ENCODE data around the gene TGFB2. TPM values are rescaled to one million over a fixed set of nuclear protein-coding genes. Genes with fewer than 3 reads are reported as not detected.

Gene TGFB2
- total RNA-seq, 1 experiment from 2014 or later, result not detected

DNA sequence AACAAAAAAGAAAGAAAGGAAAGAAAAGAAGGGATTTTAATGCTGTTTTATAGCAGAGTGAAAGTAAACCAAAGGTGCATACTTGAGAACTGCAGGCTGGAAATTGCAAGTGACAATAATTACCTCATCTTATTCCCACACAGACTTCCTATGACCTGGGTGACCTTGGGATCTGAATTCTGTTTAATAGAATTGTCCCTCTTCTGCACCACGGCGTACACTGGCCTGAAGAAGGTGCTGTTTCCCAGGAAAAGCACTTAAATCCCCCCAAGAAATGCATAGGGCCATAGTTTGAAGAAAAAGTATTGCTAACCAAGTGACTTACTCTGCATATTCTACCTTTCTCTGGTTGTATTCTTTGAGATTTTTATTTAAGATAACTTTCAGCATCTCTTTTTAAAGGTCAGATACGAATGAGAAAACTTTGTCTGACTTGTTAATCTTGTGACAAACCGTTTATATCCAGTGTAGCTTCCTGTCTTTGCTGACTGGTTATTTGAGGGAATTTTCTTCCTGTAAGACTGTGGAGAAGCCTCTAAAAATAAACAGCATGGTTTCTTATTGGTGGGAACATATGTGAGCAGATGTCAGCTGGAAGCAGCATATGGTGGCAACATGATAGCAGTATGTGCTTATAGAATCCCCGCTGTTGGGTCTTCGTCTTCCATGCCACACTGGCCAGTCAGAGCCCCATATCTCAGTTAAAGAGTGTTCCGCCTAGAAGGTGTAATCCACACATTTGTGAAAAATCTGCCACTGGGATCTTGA, 16.3 kb downstream of the TGFB2 start:
- no peaks in the 10 kb centered on the region for H3K27me3 ChIP-seq (ENCODE audit: insufficient read depth, low read length)
- no peak overlapping the region for H3K23ac ChIP-seq (ENCODE audit: insufficient read length, low read depth, low read length)
- Mint-ChIP-seq H3K4me3 (no peak overlapping the region), H3K4me1 (peaks cover 8% of the 10 kb centered on the region in 2 experiments), H3K27me3 (ENCODE audit: low read depth) (no peaks in the 10 kb centered on the region), H3K36me3 (ENCODE audit: insufficient read depth in 1 of 3, low read depth in 3 of 3) (no peaks in the 10 kb centered on the region), H3K9me3 (no peaks in the 10 kb centered on the region), H3K27ac (no peak overlapping the region)
- DNase-seq, result no peak
- WGBS (ENCODE audit: extremely low coverage, insufficient read length, low lambda C conversion rate), result no CpG with 5 or more reads among the region's 7 CpGs
- H3K79me2 ChIP-seq (ENCODE audit: insufficient read depth, low read length), result no peaks in the 10 kb centered on the region
- no peaks in the 10 kb centered on the region for H3K4me1 ChIP-seq (ENCODE audit: insufficient read depth, low read length)
- H4K20me1 ChIP-seq (ENCODE audit: control insufficient read depth, insufficient read depth, insufficient read length), result no peaks in the 10 kb centered on the region
- H3K27ac ChIP-seq (ENCODE audit: insufficient read length, low read depth, low read length), result no peak overlapping the region
- TF ChIP-seq, protein P1, sequence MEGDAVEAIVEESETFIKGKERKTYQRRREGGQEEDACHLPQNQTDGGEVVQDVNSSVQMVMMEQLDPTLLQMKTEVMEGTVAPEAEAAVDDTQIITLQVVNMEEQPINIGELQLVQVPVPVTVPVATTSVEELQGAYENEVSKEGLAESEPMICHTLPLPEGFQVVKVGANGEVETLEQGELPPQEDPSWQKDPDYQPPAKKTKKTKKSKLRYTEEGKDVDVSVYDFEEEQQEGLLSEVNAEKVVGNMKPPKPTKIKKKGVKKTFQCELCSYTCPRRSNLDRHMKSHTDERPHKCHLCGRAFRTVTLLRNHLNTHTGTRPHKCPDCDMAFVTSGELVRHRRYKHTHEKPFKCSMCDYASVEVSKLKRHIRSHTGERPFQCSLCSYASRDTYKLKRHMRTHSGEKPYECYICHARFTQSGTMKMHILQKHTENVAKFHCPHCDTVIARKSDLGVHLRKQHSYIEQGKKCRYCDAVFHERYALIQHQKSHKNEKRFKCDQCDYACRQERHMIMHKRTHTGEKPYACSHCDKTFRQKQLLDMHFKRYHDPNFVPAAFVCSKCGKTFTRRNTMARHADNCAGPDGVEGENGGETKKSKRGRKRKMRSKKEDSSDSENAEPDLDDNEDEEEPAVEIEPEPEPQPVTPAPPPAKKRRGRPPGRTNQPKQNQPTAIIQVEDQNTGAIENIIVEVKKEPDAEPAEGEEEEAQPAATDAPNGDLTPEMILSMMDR (conservative IDR thresholded peaks at IDR 0.05), result peak; percentile 76
- no peak overlapping the region for H3K4ac ChIP-seq (ENCODE audit: low read depth, low read length)
- H3K4me2 ChIP-seq (ENCODE audit: insufficient read depth, insufficient read length, low read length), result no peak overlapping the region
- no peaks in the 10 kb centered on the region for H3K9me3 ChIP-seq (ENCODE audit: control insufficient read depth, low read depth, low read length)
- no peak overlapping the region for H2BK120ac ChIP-seq (ENCODE audit: low read depth, low read length, poor library complexity, severe bottlenecking)
- no peak overlapping the region for H3K18ac ChIP-seq (ENCODE audit: insufficient read length, low read depth, low read length)
- no peak overlapping the region for H2AFZ ChIP-seq (ENCODE audit: low read length)
- no peak overlapping the region for H3K56ac ChIP-seq (ENCODE audit: insufficient read length, low read depth, low read length)
- no peak overlapping the region for H2AK5ac ChIP-seq (ENCODE audit: insufficient read length, low read length)
- no peaks in the 10 kb centered on the region for H3K79me1 ChIP-seq (ENCODE audit: insufficient read depth, low read depth, low read length, poor library complexity, severe bottlenecking)
- no peak overlapping the region for H3T11ph ChIP-seq (ENCODE audit: low read length)
- H3K9ac ChIP-seq (ENCODE audit: extremely low read depth, insufficient read length, low read length), result no peak overlapping the region
- H2BK12ac ChIP-seq (ENCODE audit: insufficient read length, low read depth, low read length), result no peak overlapping the region
- no peaks in the 10 kb centered on the region for H3K23me2 ChIP-seq (ENCODE audit: insufficient read length, low read depth, low read length, poor library complexity, severe bottlenecking)
- H3K14ac ChIP-seq (ENCODE audit: insufficient read depth, low read length), result no peak overlapping the region
- no peak overlapping the region for H2BK15ac ChIP-seq (ENCODE audit: low read depth, low read length)
- H4K8ac ChIP-seq (replicated peaks; ENCODE audit: insufficient read length, low read depth, low read length), result no peak overlapping the region
- no peak overlapping the region for H4K5ac ChIP-seq (ENCODE audit: insufficient read length, low read depth, low read length)
- no peak overlapping the region for H4K91ac ChIP-seq (ENCODE audit: insufficient read length, low read depth, low read length)
- H2BK20ac ChIP-seq (ENCODE audit: low read depth, low read length, poor library complexity, severe bottlenecking), result no peak overlapping the region
- H2BK5ac ChIP-seq (ENCODE audit: insufficient read length, low read length), result no peak overlapping the region
